ENCODE results near the gene MALT1. TPM values are rescaled to one million over a fixed set of nuclear protein-coding genes. Genes with fewer than 3 reads are reported as not detected.
A peak's percentile ranks its signal among the peaks of the same experiment; 100 is the strongest.

Gene MALT1
- total RNA-seq, 1 experiment from 2014 or later = 24.0 TPM

DNA sequence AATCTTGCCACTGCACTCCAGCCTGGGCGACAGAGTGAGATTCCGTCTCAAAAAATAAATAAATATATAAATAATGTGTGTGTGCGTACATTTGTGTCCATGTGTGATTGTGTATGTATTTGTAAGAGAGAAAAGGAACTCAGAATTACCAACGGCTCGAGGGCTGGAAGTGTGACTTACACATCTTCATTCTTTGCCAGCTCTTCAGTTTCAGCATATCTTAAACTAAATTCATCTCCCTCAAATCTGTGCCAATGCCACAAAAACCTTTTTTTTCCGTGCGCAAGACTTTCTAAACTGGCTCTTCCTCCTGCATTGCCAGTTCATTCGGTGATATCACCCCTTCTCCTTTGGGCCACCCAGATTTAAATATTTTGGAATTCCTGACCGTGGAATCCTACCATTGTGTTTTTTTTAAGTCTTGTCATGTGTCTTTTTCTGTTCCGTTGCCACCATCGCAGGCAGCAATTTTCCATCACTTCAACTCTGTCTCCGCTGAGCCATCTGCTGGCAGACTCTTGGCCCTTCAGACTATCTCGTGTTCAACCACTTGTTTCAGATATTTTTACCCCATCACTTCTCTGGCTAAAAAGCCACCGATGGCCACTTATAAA lies 116.4 kb downstream of the MALT1 start:
- Histone ChIP-seq H3K9me3 (replicated peaks) (no peaks in the 10 kb centered on the region), H3K4me1 (replicated peaks) (peaks cover 64% of the 10 kb centered on the region), H3K36me3 (no peaks in the 10 kb centered on the region), H3K27ac (peak overlapping the region; percentile 99), H3K4me3 (no peak overlapping the region), H3K27me3 (replicated peaks) (no peaks in the 10 kb centered on the region)
- DNase-seq (ENCODE audit: low read depth in 1 of 2, low spot score in 2 of 2) = peak; percentile 87 to 97

DNA sequence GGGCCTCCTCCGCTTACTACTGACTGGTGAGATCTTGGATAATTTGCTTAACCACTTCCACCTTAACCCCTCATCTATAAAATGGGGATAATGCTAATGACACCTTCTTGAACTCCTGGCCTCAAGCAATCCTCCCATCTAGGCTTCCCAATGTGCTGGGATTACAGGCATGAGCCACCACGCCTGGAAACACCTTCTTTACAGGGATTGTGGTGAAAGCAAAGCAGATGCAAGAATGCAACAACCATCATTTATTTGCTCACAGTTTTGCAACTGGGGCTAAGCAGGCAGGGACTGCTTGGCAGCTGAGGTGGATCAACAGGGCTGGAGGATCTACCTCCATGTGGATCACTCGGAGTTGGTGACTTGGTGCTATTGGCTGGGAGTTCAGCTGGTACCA lies 117.2 kb downstream of the MALT1 start:
- no peaks in the 10 kb centered on the region for H3K9me3 ChIP-seq (replicated peaks)
- no peak overlapping the region for H3K4me3 ChIP-seq
- DNase-seq (ENCODE audit: low read depth in 1 of 2, low spot score in 2 of 2) = no peak
- no peaks in the 10 kb centered on the region for H3K27me3 ChIP-seq (replicated peaks)
- H3K4me1 ChIP-seq (replicated peaks) = peaks cover 68% of the 10 kb centered on the region
- H3K36me3 ChIP-seq = no peaks in the 10 kb centered on the region
- H3K27ac ChIP-seq = peak overlapping the region; percentile 99

DNA sequence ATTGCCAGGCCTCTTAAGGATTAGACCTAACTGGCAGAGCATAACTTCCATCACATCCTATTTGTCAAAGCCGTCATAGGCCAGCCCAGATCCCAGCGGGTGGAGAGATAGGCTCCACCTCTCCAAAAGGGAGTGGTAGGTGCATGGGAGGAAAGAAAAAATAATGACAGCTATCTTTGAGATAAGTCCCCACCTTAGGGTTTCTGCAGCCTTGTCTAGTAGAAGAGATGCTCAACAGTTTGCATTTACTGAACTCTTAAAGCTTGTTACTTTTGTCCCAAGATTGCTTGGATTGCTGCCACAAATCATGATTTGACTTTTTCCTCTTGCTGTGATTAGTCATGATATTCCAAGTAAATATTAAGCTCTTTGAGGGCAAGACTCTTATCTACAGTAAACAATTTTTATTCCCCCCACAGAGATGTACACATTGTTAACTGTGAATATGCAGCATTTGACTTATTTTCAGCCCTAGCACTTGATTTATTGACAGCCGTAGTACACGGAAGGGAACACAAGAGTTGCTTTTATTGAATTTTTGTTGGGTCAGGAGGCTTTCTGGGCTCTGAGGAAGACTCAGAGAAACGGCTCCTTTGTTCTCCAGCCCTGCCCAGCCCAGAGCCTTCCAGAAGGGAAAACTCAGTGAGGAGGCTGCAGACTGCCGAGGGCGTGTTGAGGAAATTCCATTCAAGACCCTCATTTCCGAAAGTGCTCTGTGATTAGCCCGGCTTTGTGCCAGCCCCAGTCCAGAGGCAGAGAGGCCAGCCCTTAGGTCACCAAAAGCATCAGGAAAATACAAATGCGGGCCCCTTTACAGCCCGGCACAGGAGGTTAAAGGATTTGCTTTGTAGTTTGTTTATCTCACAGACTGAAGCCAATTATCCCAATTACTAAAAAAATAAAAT lies 118.0 kb downstream of the MALT1 start:
- no peaks in the 10 kb centered on the region for H3K36me3 ChIP-seq
- peak overlapping the region; percentile 99 for H3K27ac ChIP-seq
- no peak overlapping the region for H3K4me3 ChIP-seq
- H3K27me3 ChIP-seq (replicated peaks) = no peaks in the 10 kb centered on the region
- H3K4me1 ChIP-seq (replicated peaks) = peaks cover 74% of the 10 kb centered on the region
- peak; percentile 86 to 93 for DNase-seq (ENCODE audit: low read depth in 1 of 2, low spot score in 2 of 2)
- no peaks in the 10 kb centered on the region for H3K9me3 ChIP-seq (replicated peaks)

DNA sequence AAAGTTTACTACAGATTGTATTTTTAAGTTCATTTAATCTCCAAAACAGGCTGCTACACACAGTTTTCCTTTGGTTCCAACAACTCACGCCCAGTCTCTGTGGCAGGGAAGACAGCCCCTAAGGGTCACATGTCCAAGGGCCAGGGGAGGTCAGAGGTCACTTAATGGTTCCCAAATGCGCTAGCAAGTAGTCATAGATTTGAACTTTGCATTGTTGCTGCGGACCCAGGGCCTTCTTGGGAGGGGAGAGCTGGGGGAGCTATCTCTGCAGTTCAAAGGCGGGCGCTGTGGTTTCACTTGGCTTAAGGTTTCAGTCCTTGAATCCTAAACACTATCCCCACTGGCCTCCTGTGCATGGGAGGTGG lies 118.6 kb downstream of the MALT1 start:
- Histone ChIP-seq H3K27me3 (replicated peaks) (no peaks in the 10 kb centered on the region), H3K9me3 (replicated peaks) (no peaks in the 10 kb centered on the region), H3K27ac (peak overlapping the region; percentile 99), H3K36me3 (no peaks in the 10 kb centered on the region), H3K4me3 (no peak overlapping the region), H3K4me1 (replicated peaks) (peaks cover 73% of the 10 kb centered on the region)
- no peak for DNase-seq (ENCODE audit: low read depth in 1 of 2, low spot score in 2 of 2)

DNA sequence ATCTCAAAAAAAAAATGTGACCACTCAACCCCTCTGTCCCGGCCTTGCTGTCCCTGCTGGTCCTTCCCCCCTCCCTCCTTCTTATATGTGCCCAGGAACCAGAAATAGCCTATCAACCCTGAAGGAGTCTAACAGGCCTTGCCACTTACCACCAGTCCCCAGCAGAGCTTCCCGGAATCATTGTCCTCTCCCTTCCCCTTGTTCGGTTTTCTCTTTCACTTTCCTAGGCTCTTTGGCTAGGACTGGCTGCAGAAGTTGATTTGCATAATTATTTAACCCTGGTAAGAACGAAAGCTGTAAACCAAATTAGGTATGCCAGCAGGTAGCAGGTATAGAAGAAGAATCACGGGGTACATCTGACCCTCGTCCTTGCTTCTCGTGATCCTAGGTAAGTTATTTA lies 120.8 kb downstream of the MALT1 start:
- Histone ChIP-seq H3K4me1 (replicated peaks) (peaks cover 57% of the 10 kb centered on the region), H3K27ac (no peak overlapping the region), H3K36me3 (no peaks in the 10 kb centered on the region), H3K27me3 (replicated peaks) (no peaks in the 10 kb centered on the region), H3K9me3 (replicated peaks) (no peaks in the 10 kb centered on the region), H3K4me3 (no peak overlapping the region)
- DNase-seq (ENCODE audit: low read depth in 1 of 2, low spot score in 2 of 2) = no peak

DNA sequence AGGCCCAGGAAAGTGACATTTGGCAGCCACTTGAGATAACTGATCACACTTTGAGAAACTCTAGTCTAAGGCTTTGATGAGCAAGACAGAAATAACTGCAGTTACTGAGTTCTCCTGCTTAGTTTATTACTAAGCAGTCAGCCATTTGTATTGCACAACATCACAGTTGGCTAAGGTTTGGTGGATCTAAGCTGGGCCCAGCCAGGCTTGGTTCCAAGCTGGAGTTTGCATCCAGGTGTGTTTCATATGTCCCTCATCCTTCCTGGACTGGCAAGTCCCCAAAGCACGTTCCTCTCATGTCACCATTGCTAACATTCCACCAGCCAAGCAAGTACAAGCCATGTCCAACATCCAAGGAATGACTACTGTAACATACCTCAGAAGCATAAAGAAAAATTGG lies 122.1 kb downstream of the MALT1 start:
- H3K27ac ChIP-seq = no peak overlapping the region
- peak in 1 of 2 experiments; percentile 21 for DNase-seq (ENCODE audit: low read depth in 1 of 2, low spot score in 2 of 2)
- no peaks in the 10 kb centered on the region for H3K36me3 ChIP-seq
- no peaks in the 10 kb centered on the region for H3K9me3 ChIP-seq (replicated peaks)
- no peak overlapping the region for H3K4me3 ChIP-seq
- H3K27me3 ChIP-seq (replicated peaks) = no peaks in the 10 kb centered on the region
- H3K4me1 ChIP-seq (replicated peaks) = peaks cover 44% of the 10 kb centered on the region

DNA sequence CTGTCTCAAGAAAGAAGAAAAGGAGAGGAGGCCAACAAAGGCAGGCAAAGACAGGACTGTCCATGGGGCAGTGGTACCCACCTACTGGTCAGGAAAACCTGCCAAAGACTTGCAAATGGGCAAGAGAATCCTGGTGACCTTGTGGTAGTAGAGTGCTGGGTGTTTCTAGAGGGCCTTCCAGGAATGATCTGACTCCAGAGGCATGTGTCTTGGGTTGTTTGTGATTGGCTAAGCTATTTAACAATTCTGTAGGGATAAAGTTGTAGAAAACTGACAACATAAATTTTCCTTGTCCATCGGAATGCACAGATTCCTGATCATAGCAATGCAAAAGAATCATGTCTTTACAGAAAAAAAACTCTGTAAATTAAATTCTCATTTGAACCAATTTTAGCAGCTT lies 125.0 kb downstream of the MALT1 start:
- H3K36me3 ChIP-seq = no peaks in the 10 kb centered on the region
- DNase-seq (ENCODE audit: low read depth in 1 of 2, low spot score in 2 of 2) = no peak
- no peak overlapping the region for H3K4me3 ChIP-seq
- no peaks in the 10 kb centered on the region for H3K27me3 ChIP-seq (replicated peaks)
- H3K9me3 ChIP-seq (replicated peaks) = no peaks in the 10 kb centered on the region
- H3K4me1 ChIP-seq (replicated peaks) = peaks cover 22% of the 10 kb centered on the region
- H3K27ac ChIP-seq = no peak overlapping the region

DNA sequence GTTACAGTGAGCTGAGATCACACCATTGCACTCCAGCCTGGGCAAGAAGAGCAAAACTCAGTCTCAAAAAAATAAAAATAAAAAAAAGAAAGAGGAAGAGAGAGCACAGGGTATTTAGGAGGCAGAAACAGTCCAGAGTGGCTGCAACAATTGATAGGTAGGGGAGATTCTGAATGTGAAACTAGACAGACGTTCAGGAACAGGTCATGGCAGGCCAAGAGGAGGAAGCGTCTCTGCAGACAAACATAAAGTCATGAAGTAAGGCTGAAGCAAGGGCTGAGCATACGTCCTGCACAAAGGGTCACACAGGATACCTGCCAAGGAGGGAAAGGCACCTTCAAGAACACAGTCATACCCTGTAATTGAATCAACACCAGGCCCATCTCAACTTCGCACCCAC lies 129.3 kb downstream of the MALT1 start:
- H3K4me1 ChIP-seq (replicated peaks) = peaks cover 6% of the 10 kb centered on the region; the same call in 1 of the 2 replicates
- DNase-seq (ENCODE audit: low read depth in 1 of 2, low spot score in 2 of 2) = no peak
- H3K9me3 ChIP-seq (replicated peaks) = no peaks in the 10 kb centered on the region
- no peak overlapping the region for H3K4me3 ChIP-seq
- H3K27ac ChIP-seq = no peak overlapping the region
- H3K27me3 ChIP-seq (replicated peaks) = no peaks in the 10 kb centered on the region
- no peaks in the 10 kb centered on the region for H3K36me3 ChIP-seq

DNA sequence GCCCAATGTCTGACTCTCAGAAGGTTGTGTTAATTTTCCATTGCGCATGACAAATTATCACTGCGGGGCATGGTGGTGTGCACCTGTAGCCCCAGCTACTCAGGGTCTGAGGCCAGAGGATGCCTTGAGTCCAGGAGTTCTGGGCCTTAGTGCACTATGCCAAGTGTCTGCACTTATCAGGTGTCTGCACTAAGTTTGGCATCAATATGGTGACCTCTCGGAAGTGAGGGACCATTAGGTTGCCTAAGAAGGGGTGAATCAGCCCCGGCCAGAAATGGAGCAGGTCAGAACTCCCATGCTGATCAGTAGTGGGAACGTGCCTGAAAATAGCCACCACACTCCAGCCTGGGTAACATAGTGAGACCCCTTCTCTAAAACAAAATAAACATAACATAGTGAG lies 131.7 kb downstream of the MALT1 start:
- Histone ChIP-seq H3K9me3 (replicated peaks) (no peaks in the 10 kb centered on the region), H3K4me1 (replicated peaks) (no peaks in the 10 kb centered on the region), H3K4me3 (no peak overlapping the region), H3K27me3 (replicated peaks) (no peaks in the 10 kb centered on the region), H3K27ac (no peak overlapping the region), H3K36me3 (no peaks in the 10 kb centered on the region)
- DNase-seq (ENCODE audit: low read depth in 1 of 2, low spot score in 2 of 2) = no peak

DNA sequence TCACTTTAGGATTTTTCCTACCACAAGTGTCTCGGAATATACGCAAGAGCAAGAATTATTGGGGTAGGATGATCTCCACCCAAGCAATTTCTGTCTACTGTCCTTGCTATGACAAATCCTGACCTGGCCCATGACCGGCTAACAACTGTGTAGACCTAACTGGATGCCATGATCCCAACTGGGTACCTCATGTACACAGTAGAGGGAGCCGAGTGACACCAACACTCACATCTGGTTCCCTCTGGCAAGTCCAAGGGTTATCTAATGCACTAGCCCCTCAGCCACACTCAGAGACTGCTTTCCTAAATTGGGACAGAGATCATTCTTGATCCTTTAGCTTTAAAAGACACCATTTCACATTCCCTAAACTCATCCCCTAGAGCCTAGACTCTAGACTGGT lies 132.7 kb downstream of the MALT1 start:
- Histone ChIP-seq H3K27ac (no peak overlapping the region), H3K36me3 (no peaks in the 10 kb centered on the region), H3K27me3 (replicated peaks) (no peaks in the 10 kb centered on the region), H3K4me1 (replicated peaks) (no peaks in the 10 kb centered on the region), H3K9me3 (replicated peaks) (no peaks in the 10 kb centered on the region), H3K4me3 (no peak overlapping the region)
- no peak for DNase-seq (ENCODE audit: low read depth in 1 of 2, low spot score in 2 of 2)

Other genes with a start within 250 kb of the MALT1 start
- 22.2 and 46.0 TPM in 2 replicates for gene ALPK2, start 42.4 kb upstream of the MALT1 start, total RNA-seq (2014; rRNA removed; shearing (Covaris generic))
- 31.1 and 52.6 TPM in 2 replicates for gene ZNF532, start 193.4 kb downstream of the MALT1 start, total RNA-seq (2014; rRNA removed; shearing (Covaris generic))